GM06990 (cell line): ENCODE data around the gene ABCF2.

Experiments
- DNase-seq: peaks from one replicate; pipeline ENCODE4 v3.0.0-alpha.2; 2011; ENCODE audit not compliant: insufficient read length; ENCODE audit errors: extremely low read depth
- H3K27me3 ChIP-seq: replicated peaks from 2 replicates; pipeline ENCODE4 v1.6.0; 2011; ENCODE audit warnings: low read length; ENCODE audit not compliant: control insufficient read depth, insufficient read depth
- H3K36me3 ChIP-seq: 2 replicates; pipeline ENCODE4 v1.5.1; 2011; ENCODE audit warnings: low read length; ENCODE audit not compliant: control insufficient read depth, insufficient read depth
- H3K4me3 ChIP-seq: replicated peaks from 2 replicates; pipeline ENCODE4 v1.5.1; 2011; ENCODE audit warnings: low read depth, mild to moderate bottlenecking, control low read depth, low read length
- CTCF ChIP-seq: IDR thresholded peaks from 2 replicates; pipeline ENCODE4 v1.5.1; 2011; ENCODE audit warnings: low read length, control low read depth, mild to moderate bottlenecking, inconsistent platforms; ENCODE audit not compliant: insufficient read depth, poor library complexity, severe bottlenecking

Gene ABCF2

GRCh38 chr7:151167197-151167961 is 59.6 kb downstream of the ABCF2 start, which contains the start of gene GBX1:
TSS of gene GBX1 (minus strand) at chr7:151167694. CDS start at chr7:151167548, 146 bp downstream.
- no peak within 1 kb of the TSS; the same call in 1 of the 2 replicates for H3K4me3 ChIP-seq
- H3K36me3 ChIP-seq: no peaks in the 10 kb centered on the region
- DNase-seq: no peak
- TF ChIP-seq CTCF: no peak
- H3K27me3 ChIP-seq: peaks cover 4% of the 10 kb centered on the region

GRCh38 chr7:151166629-151167196 is 60.3 kb downstream of the ABCF2 start:
- no peak for TF ChIP-seq CTCF
- no peak for DNase-seq
- H3K4me3 ChIP-seq: no peak overlapping the region; the same call in 1 of the 2 replicates
- H3K27me3 ChIP-seq: peaks cover 4% of the 10 kb centered on the region
- no peaks in the 10 kb centered on the region for H3K36me3 ChIP-seq
